ENCODE results near the gene CCDC152.
"Not testable (repeated sequence)": the region's sequence is repeated elsewhere in the genome, so short reads cannot be mapped to it uniquely, and the experiment has no call there.

CCDC152 gene, protein sequence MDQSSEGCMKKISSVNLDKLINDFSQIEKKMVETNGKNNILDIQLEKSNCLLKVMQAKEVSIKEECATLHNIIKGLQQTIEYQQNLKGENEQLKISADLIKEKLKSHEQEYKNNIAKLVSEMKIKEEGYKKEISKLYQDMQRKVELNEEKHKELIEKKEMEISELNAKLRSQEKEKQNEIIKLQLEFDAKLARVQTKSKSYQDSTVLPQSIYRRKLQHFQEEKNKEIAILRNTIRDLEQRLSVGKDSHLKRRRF

DNA sequence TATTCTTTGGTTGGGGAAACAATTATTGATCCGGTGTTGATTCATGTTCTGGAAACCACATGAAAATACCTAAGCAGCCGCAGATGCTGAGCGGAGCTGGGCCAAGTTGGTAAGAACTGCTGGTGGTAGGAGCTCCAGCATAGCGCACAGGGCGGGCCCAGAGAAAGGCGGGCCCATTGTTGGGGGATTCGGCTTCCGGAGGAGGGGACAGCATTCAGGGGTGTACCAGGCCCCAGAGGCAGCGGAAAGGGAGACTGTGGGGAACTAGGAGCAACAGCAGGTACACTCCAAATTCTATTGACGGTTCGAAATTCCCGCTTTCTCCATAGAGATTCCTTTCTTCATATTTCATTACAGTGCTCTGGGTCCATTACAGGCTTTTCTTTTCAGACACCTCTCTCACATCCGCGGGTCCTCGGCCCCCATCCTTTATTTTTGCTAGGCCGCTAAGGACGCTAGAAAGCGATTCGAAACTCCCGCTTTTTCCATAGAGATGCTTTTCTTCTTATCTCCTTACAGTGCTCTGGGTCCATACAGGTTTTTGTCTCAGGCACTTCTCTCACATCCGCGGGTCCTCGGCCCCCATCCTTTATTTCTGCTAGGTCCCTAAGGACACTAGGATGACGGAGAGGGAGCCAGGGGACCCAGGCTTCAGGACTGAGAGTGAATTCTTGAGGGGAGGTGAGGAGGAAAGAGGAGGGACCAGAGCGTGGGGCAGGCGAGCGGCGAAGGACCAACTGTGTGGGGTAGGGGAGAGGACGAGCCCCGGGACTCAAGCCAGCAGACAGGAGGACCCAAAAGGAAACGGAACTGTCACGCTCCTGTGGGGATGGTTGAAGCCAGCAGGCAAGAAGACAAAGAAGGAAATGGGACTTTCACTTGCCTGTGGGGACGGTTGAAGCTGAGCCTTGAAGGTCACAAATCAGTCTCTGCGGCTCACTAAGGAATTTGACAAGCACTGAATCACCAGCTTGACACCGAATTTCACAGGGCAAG is at the start of gene CCDC152:
CCDC152 (plus strand) TSS at position 213 of the 996 bp plus-strand sequence. CDS start 2,304 bp downstream, outside the sequence.
- no peak for DNase-seq (ENCODE audit: low read depth)

DNA sequence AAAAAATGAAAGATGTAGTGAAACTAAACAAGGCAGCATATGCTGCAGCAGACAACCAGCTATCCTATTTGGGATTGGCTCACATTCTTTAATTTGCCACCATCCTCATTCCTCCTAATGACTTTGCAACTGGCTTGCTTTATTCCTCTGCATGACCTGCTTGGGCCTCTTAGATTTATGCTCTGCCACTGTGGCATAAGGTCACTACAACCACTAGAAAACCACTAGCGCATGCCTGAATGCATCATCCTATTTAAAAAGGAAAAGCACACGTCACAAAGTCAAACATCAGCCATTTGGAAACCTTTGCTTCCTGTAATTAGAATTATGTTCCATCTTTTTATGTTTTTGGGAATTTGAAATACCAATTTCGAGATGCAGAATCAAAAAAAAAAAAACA is 40.8 kb upstream of the CCDC152 start:
- DNase-seq (ENCODE audit: low read depth) = no peak

DNA sequence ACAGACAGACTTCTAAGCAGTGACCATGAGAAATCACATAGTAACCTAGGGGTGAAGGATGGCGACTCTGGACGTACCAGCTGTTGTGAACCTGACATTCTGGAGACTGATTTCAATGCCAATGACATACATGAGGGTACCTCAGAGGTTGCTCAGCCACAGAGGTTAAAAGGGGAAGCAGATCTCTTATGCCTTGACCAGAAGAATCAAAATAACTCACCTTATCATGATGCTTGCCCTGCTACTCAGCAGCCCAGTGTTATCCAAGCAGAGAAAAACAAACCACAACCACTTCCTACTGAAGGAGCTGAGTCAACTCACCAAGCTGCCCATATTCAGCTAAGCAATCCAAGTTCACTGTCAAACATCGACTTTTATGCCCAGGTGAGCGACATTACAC is 38.0 kb upstream of the CCDC152 start:
- DNase-seq (ENCODE audit: low read depth) = no peak

DNA sequence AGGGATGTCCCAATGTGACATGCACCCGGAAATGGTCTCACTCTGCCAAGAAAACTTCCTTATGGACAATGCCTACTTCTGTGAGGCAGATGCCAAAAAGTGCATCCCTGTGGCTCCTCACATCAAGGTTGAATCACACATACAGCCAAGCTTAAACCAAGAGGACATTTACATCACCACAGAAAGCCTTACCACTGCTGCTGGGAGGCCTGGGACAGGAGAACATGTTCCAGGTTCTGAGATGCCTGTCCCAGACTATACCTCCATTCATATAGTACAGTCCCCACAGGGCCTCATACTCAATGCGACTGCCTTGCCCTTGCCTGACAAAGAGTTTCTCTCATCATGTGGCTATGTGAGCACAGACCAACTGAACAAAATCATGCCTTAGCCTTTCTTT is 37.6 kb upstream of the CCDC152 start:
- DNase-seq (ENCODE audit: low read depth) = no peak

DNA sequence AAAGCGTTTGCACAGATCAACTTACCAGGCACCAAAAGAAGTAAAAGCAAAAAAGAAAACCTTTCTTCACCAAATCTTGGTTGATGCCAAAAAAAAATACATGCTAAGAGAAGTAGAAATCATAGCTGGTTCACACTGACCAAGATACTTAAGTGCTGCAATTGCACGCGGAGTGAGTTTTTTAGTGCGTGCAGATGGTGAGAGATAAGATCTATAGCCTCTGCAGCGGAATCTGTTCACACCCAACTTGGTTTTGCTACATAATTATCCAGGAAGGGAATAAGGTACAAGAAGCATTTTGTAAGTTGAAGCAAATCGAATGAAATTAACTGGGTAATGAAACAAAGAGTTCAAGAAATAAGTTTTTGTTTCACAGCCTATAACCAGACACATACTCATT is 36.4 kb upstream of the CCDC152 start:
- no peak for DNase-seq (ENCODE audit: low read depth)

DNA sequence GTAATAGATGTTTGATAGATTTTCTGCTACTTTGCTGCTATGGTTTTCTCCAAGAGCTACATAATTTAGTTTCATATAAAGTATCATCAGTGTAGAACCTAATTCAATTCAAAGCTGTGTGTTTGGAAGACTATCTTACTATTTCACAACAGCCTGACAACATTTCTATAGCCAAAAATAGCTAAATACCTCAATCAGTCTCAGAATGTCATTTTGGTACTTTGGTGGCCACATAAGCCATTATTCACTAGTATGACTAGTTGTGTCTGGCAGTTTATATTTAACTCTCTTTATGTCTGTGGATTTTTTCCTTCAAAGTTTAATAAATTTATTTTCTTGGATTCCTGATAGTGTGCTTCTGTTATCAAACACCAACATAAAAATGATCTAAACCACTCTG is 35.1 kb upstream of the CCDC152 start:
- DNase-seq (ENCODE audit: low read depth) = no peak

DNA sequence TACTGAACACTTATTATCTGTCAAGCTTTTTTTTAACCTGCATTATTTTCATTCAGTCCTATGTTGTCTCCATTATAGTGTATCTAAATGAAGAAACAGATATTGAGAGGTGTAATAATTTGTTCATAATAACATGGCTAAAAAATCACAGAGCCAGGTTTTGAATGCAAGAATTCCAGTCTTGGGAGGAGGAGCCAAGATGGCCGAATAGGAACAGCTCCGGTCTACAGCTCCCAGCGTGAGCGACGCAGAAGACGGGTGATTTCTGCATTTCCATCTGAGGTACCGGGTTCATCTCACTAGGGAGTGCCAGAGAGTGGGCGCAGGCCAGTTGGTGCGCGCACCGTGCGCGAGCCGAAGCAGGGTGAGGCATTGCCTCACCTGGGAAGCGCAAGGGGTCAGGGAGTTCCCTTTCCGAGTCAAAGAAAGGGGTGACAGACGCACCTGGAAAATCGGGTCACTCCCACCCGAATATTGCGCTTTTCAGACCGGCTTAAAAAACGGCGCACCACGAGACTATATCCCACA is 22.0 kb upstream of the CCDC152 start:
- DNase-seq (ENCODE audit: low read depth) = not testable (repeated sequence)

DNA sequence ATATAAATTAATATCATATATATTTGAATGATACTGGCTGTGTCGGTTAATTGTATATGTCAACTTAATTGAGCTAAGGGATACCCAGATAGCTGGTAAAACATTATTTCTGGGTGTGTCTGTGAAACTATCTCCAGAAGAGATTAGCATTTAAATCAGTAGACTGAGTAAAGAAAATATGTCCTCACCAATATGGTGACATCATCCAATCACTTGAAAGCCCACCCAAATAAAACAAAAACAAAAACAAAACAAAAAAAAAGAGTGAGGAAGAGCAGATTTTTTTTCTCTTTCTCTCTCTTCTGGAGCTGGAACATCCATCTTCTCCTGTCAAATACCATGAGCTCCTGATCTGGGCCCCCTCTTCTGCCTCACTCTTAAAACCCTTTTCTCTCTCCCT is 15.7 kb upstream of the CCDC152 start:
- DNase-seq (ENCODE audit: low read depth) = no peak

DNA sequence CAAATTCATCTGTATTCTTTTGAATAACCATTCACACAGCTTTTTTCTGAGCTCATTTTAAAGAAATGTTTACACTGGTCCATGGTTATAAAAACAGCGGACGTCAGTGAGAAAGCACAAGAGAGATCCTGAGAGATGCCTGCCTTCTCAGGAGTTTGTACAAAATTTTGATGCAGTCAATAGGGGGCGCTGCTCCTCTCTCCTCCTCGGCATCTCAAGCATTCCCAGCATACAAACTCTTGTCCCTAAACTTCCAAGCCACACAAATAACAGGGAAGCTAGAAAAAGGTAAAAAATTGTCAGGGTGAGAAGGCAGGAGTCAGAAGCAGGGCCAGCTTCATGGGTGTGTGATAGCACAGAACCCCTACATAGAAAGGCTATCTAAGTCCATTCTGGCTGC is 11.2 kb upstream of the CCDC152 start:
- no peak for DNase-seq (ENCODE audit: low read depth)

DNA sequence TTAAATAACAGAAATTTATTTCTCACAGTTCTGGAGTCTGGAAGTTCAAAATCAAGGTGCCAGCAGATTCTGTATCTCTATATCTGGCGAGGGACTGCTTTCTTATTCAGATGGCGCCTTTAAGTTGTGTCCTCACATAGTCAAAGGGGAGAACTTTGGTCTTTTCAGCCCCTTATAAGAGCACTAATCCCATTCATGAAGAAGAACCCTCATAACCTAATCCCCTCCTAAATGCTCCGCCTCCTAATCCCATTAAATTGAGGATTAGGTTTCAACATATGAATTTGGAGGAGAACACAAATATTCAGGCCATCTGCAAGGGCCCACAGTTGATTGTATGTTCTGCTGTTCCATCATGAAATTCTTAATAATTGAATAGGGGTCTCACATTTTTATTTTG is 10.8 kb upstream of the CCDC152 start:
- no peak for DNase-seq (ENCODE audit: low read depth)

DNA sequence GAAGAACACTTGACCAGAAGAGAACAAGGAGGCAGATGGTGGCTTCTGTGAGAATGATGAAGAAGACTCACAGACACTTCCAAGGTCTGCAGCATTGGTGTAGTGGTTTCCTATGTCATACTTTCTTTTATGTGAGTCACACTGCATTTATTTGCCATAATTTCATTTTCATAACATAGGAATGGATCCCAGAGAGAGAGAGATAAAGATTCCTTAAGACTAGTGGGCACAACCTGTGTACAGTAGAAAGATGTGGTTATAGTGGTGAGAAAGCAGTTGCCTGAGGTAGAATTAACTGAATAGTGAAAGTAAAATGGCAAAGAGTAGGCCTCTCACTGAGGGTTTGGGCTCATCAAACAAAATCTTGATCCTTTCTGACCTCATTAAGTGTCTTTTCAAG is 7.6 kb upstream of the CCDC152 start:
- no peak for DNase-seq (ENCODE audit: low read depth)

DNA sequence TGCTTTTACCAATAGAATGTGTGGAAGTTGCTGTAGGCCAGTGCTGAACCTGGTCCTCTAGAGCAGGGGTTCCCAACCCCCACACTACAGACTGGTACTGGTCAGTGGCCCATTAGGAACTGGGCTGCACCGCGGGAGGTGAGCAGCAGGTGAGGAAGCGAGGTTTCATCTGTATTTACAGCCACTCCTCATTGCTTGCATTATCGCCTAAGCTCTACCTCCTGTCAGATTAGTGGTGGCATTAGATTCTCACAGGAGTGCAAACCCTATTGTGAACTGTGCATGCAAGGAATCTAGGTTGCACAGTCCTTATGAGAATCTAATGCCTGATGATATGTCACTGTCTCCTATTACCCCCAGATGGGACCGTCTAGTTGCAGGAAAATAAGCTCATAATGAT is 6.1 kb upstream of the CCDC152 start:
- no peak for DNase-seq (ENCODE audit: low read depth)

DNA sequence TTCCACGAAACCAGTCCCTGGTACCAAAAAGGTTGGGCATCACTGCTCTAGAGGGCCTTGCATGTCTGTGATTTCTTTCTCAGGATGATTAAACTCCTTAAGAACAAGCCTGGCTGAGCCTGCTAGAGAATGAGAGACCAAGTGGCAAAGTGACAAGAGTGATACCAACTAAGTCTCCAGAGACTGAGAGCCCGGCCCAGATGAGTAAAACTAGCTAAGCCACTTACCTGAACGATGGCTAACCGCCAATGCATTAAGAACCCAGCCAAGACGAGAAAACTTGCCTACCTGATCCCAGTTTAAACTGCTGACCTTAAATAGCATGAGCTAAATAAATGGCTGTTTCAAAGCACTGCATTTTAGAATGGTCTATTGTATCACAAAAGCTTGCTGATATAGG is 5.6 kb upstream of the CCDC152 start:
- DNase-seq (ENCODE audit: low read depth) = no peak

DNA sequence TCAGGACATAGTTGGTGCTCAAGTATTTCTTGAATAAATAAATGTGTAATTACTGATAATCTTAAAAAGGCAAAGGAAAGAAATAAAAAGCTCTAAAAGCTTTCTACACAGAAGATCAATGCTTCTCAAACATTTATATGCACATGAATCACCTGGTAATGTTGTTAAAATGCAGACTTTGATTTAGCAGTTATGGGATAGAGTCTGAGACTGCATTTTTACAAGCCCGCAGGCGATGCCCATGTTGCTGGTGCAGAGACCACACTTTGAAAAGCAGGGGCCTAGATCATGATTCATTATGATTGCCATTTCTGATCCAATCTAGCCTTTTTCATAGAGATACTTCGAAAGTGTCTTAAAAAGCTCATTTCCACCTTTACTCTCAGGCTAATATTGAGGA is 3.5 kb upstream of the CCDC152 start:
- no peak for DNase-seq (ENCODE audit: low read depth)

DNA sequence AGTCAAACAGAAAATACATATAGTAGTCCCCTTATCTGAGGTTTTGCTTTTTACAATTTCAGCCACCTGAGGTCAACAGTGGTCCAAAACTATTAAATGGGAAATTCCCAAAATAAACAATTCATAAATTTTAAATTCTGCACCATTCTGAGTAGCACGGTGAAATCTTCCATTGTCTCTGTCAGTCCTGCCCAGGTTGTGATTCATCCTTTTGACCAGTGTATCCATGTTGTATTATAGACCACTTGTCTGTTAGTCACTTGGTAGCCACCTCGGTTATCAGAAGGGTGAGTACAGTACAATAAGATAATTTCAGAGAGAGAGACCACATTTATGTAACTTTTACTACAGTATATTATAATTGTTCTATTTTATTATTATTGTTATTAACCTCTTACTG is 2.8 kb downstream of the CCDC152 start:
- DNase-seq (ENCODE audit: low read depth) = no peak

DNA sequence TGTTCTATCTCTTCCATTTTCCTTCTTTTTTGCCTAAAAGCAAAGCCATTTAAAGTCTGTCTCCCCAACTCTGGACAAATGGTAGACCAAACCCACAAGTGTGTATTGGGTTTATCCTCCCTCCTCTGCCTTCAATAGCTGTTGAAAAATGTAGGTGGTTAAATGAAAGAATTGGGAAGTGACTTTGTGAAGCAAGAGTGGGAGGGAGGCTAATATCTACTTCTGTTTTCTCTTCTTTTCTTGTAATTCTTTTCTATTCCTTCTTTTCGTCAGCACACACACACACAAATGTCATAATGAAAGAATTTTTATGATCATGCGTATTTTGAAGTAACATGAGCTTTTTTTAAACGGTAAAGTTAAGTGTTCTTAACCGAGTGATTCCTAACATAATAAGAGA is 3.8 kb downstream of the CCDC152 start:
- DNase-seq (ENCODE audit: low read depth) = no peak

DNA sequence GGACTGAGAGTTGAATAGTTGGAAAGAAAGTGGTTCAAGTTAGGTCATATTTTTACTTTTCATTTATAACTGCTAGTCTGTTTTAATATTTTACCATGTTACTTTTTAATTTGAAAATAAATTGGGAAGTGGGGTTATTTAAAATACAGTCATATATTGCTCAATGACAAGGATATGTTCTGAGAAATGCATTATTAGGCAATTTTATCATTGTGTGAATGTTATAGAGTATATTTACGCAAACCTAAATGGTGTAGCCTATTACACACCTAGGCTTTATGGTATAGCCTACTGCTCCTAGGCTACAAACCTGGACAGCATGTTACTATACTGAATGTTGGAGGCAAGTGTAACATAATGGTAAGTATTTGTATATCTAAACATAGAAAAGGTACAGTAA is 5.2 kb downstream of the CCDC152 start:
- no peak for DNase-seq (ENCODE audit: low read depth)

DNA sequence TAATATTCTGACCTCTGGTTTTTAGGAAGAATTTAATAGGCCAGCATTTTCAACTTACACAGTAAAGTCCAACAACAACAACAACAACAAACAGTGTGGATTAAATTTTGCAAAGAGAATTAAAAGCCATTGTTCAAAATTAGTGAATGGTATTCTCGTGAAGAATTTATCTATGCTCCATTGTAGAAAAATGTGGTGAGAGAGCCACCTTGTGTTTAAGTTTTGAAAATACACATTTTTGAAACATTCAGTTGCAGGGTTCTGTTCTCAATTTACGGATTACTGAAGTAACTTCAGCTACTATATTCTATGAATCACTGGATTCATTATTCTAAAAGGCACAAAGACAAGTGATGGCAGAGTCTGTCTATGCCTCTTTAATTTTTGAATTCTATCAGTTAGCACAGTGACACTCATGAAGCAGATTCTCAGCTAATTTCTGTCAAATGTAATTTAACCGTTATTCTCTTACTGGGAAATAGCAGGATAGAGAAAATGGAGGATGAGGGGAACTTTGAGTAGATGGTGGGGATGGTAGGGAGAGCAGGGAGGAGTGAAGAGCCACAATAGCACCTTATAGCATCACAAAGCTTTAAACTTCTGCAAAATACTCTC is 11.0 kb downstream of the CCDC152 start:
- no peak for DNase-seq (ENCODE audit: low read depth)

DNA sequence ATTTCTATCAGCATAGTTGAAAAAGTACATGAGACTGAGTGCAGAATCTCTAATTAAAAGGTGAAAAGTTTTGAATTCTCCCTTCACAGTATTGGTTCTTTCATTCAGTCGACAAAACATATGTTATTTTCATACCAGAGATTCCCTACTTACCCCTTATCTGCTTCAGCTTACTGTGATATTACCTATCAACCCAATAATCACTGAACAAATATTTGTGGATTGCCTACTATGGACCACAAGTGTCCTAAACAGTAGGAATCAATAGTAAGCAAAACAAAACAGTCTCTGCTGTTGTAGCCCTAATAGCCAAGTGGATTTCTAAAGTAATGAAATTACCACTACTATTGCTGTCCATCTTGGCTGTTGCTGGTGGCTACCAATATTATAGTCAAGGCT is 11.5 kb downstream of the CCDC152 start:
- no peak for DNase-seq (ENCODE audit: low read depth)

DNA sequence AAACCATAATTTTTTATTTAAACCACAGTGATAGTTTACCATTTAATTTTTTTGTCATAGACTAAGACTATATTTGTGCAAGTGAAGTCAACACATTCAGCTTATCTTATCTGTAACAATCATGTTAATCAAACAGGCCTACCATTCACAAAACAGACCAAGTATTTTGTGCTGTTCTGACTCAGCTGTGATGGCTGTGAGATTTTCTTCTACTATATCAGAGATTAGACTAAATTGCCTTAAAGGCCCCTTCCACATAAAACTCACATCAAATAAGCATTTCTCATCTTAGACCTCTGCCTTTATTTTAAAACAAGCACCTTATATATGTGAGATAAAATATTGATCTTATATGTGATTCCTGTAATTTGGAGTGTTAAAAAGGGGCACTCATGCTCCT is 13.4 kb downstream of the CCDC152 start:
- DNase-seq (ENCODE audit: low read depth) = no peak

DNA sequence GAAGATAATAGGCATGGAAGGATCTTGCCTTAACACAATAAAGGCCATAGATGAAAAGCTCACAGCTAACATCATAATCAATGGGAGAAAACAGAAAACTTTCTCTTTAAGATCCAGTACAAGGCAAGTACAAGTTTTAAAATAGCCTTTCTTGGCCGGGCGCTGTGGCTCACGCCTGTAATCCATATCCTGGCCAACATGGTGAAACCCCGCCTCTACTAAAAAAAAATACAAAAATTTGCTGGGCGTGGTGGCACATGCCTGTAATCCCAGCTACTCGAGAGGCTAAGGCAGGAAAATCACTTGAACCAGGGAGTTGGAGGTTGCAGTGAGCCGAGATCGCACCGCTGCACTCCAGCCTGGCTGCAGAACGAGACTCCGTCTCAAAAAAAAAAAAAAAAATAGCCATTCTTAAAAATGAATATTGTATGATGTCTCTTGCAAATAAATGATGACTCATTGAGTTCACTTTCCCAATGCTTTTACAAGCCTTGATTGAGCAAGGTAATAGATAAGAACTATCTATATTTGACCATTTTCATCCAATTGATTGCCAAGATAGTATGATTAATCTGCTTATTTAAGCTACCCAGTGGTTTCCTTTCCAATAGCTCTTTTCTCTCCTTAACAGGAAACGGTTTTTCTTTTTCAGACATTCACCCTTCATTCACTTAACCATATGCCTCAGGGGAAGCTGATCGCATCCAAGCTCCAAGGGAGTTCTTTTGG is 15.8 kb downstream of the CCDC152 start:
- no peak for DNase-seq (ENCODE audit: low read depth)

DNA sequence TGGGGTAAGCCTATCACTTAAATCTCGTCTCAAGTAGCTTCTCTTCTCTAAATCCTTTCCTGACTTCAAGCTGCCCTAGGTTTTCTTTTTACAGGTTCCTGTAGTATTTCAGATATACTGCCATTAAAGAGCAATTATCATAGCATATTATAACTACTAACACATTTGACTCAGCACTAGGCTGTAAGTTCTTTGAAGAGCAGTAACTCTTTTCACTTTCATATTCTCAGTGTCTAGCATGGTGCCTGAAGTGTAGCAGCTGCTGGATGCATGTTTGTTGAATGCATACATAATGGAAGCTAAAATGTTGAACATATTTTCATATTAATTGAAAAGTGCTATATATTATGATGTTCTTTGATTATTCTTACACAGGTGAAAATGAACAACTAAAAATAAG is 22.5 kb downstream of the CCDC152 start:
- no peak for DNase-seq (ENCODE audit: low read depth)
